K562 (cell line): ENCODE data around the gene PAPSS2. TPM values are rescaled to one million over a fixed set of nuclear protein-coding genes. Genes with fewer than 3 reads are reported as not detected.

ENCODE experiments used
- ATAC-seq: fragments of 200-7000 bp; cut with Tn5 transposase; 3 replicates; pipeline ENCODE4 v1.9.1; 2020; ENCODE audit warnings: moderate library complexity
- BruUV-seq: library from RNA; stranded (reverse); fragments of 400-500 nt; replicated peaks from 2 replicates; lab custom pipeline; 2021; lab: Mats Ljungman, UMichigan
- CTCF ChIA-PET: fragments of 300-600 bp; formaldehyde crosslinking; extraction: SDS; loops from one replicate; lab custom pipeline; 2021; ENCODE audit warnings: low intra/inter-chr PET ratio; lab: Yijun Ruan, JAX
- POLR2A ChIA-PET: fragments of 300-600, 350-650 bp; sonication (Branson Sonifier 250); formaldehyde crosslinking; extraction: SDS; loops from one replicate; lab custom pipeline; 2021; ENCODE audit warnings: antibody characterized with exemption, inconsistent platforms; lab: Yijun Ruan, JAX
- DNase-seq, 4 experiments: peaks; one replicate each; pipeline versions ENCODE4 v3.0.0 to v3.0.0-alpha.2; 2011 to 2018; ENCODE audit warnings: low spot score in 3 of 4, mixed read lengths in 3 of 4; ENCODE audit errors: extremely low read depth in 1 of 4
- FAIRE-seq: peaks from 2 replicates; lab custom pipeline; 2011; peaks lifted over from hg19 to GRCh38; lab: Jason Lieb, UNC
- H2AFZ ChIP-seq: 2 replicates; pipeline ENCODE4 v1.6.0; 2011; ENCODE audit warnings: low read depth, low read length, control low read depth, inconsistent platforms
- H3K27ac ChIP-seq: fragments of 200-600 bp; 3 replicates; pipeline ENCODE4 v1.8.0; 2011; ENCODE audit warnings: low read depth, mild to moderate bottlenecking, control low read depth, inconsistent platforms, low read length, moderate library complexity, mixed read lengths; ENCODE audit errors: extremely low read depth
- H3K27me3 ChIP-seq, 2 experiments: fragments of 300-600 bp in 1 of 2; 2 replicates in 1 of 2; 3 replicates in 1 of 2; pipeline versions ENCODE4 v1.6.0 to v1.8.0; 2011; ENCODE audit warnings: inconsistent platforms in 2 of 2, low read length in 2 of 2, mild to moderate bottlenecking in 1 of 2, mixed read lengths in 1 of 2, moderate library complexity in 1 of 2; ENCODE audit not compliant: control insufficient read depth in 2 of 2, insufficient read depth in 2 of 2
- H3K36me3 ChIP-seq: fragments of 300-600 bp; 3 replicates; pipeline ENCODE4 v1.8.0; 2011; ENCODE audit warnings: mild to moderate bottlenecking, low read length, inconsistent platforms; ENCODE audit not compliant: control insufficient read depth, insufficient read depth
- H3K4me1 ChIP-seq, 2 experiments: fragments of 200-600 bp in 1 of 2; replicated peaks in 1 of 2; 2 replicates in 1 of 2; 3 replicates in 1 of 2; pipeline versions ENCODE4 v1.5.1 to v1.8.0; 2011; ENCODE audit warnings: inconsistent platforms in 2 of 2, low read length in 2 of 2, mild to moderate bottlenecking in 1 of 2, mixed read lengths in 1 of 2, moderate library complexity in 1 of 2; ENCODE audit not compliant: control insufficient read depth in 2 of 2, insufficient read depth in 2 of 2
- H3K4me2 ChIP-seq: 2 replicates; pipeline ENCODE4 v1.6.1; 2011; ENCODE audit warnings: low read length, control low read depth, inconsistent platforms, mixed read lengths; ENCODE audit not compliant: insufficient read depth
- H3K4me3 ChIP-seq: fragments of 200-600 bp; sonication (generic), shearing (Covaris generic); 2 replicates; pipeline ENCODE4 v1.5.1; 2016; ENCODE audit warnings: control low read depth, inconsistent platforms
- H3K79me2 ChIP-seq: fragments of 200-600 bp; 3 replicates; pipeline ENCODE4 v1.8.0; 2011; ENCODE audit warnings: low read length, inconsistent platforms; ENCODE audit not compliant: control insufficient read depth, insufficient read depth
- H3K9ac ChIP-seq, 2 experiments: 2 replicates each; pipeline versions ENCODE4 v1.6.0 to v1.6.1; 2011; ENCODE audit warnings: low read depth in 2 of 2, low read length in 2 of 2, control low read depth in 1 of 2, inconsistent platforms in 1 of 2, mild to moderate bottlenecking in 1 of 2, mixed read lengths in 1 of 2; ENCODE audit not compliant: insufficient read depth in 1 of 2
- H3K9me1 ChIP-seq: one replicate; pipeline ENCODE4 v1.6.0; 2011; ENCODE audit warnings: inconsistent platforms, mild to moderate bottlenecking, low read length, moderate library complexity; ENCODE audit not compliant: control insufficient read depth, insufficient read depth
- H3K9me3 ChIP-seq: replicated peaks from 2 replicates; pipeline ENCODE4 v1.5.1; 2011; ENCODE audit warnings: low read depth, low read length, inconsistent platforms; ENCODE audit not compliant: control insufficient read depth, insufficient read depth
- H4K20me1 ChIP-seq: replicated peaks from 2 replicates; pipeline ENCODE4 v1.6.1; 2011; ENCODE audit warnings: low read length, inconsistent platforms, mixed read lengths; ENCODE audit not compliant: control insufficient read depth, insufficient read depth
- ARID3A ChIP-seq: IDR thresholded peaks from 2 replicates; pipeline ENCODE4 v1.6.1; 2012; ENCODE audit warnings: low read depth, low read length, improper control_type of control experiment, borderline replicate concordance
- RBBP5 ChIP-seq: fragments of 200-600 bp; sonication (generic); IDR thresholded peaks from 2 replicates; pipeline ENCODE4 v1.6.1; 2012; ENCODE audit warnings: borderline replicate concordance, mild to moderate bottlenecking, low read length, control low read depth, inconsistent platforms; ENCODE audit not compliant: insufficient read depth, poor library complexity, severe bottlenecking
- RCOR1 ChIP-seq, 2 experiments: IDR thresholded peaks; 2 replicates each; pipeline ENCODE4 v1.6.1; 2012; ENCODE audit warnings: low read depth in 2 of 2, low read length in 2 of 2, borderline replicate concordance in 1 of 2, improper control_type of control experiment in 1 of 2
- ZNF785 ChIP-seq: fragments of 250-450 bp; sonication (Bioruptor Pico); IDR thresholded peaks from 2 replicates; pipeline ENCODE4 v1.4.0; 2020; ENCODE audit warnings: mild to moderate bottlenecking
- WGBS: fragments of 100-300 bp; shearing (Covaris generic); methylation state at CpG from one replicate; pipeline ENCODE4 v1.1.6; 2016; ENCODE audit warnings: low coverage, mixed read lengths; ENCODE audit not compliant: insufficient coverage; ENCODE audit errors: missing lambda C conversion rate; 5-methylcytosine and 5-hydroxymethylcytosine counted together
- in situ Hi-C: fragments of 300-500 bp; cut with MboI; formaldehyde crosslinking; loops from 4 replicates; pipeline ENCODE4 v1.15.0; 2018; ENCODE audit warnings: inconsistent platforms, mixed read lengths
- intact Hi-C: fragments of 100-400 bp; cut with micrococcal nuclease; formaldehyde crosslinking; loops from 2 replicates; pipeline ENCODE4 v1.14.2; 2022
- polyA plus RNA-seq, 8 experiments: library from polyadenylated mRNA; depleted of rRNA in 4 of 8; stranded (reverse) in 5 of 8; unstranded in 3 of 8; fragments of >200 nt; fragmentation: Nextera tagmentation in 2 of 8; fragmentation: Illumina TruSeq in 1 of 8; extraction: Ambion mirVana in 2 of 8; extraction: Trizol in 1 of 8; gene quantifications; 2 replicates each; pipeline versions ENCODE4 v1.2.1 to v1.2.3, GENCODE V29; 2011 to 2014; ENCODE audit warnings: inconsistent platforms in 1 of 8, missing spikeins in 1 of 8
- total RNA-seq, 7 experiments: library from RNA; depleted of rRNA in 6 of 7; stranded (reverse); fragments of >200 nt in 6 of 7; fragmentation: Illumina TruSeq in 2 of 7; extraction: Trizol in 2 of 7; gene quantifications; 2 replicates each; pipeline versions ENCODE4 v1.2.1 to v1.2.3, GENCODE V29; 2011 to 2021; ENCODE audit warnings: low replicate concordance in 1 of 7

The PAPSS2 gene
- total and polyA plus RNA-seq, 9 of the 15 experiments (the other 6 are each of a cell fraction or from before 2014, with no cell fraction given) = 0.01 to 0.29 TPM; not detected in 7

GRCh38 chr10:87612115-87612514 is 47.6 kb upstream of the PAPSS2 start:
- FAIRE-seq = no peak
- H3K4me3 ChIP-seq = no peak overlapping the region
- 0% methylated on average over 2 of the region's 2 CpGs for WGBS

More at GRCh38 chr10:87612115-87612514, 47.6 kb upstream of the PAPSS2 start:
- no peak for TF ChIP-seq ARID3A
- TF ChIP-seq ZNF785 = no peak
- no peak for TF ChIP-seq RBBP5
- TF ChIP-seq RCOR1 (IDR thresholded peaks at IDR 0.05; ENCODE audit: borderline replicate concordance in 1 of 2, low read depth in 2 of 2, low read length in 2 of 2) = no peak
- Histone ChIP-seq H3K79me2 (no peaks in the 10 kb centered on the region), H2AFZ (no peak overlapping the region), H3K9me3 (no peaks in the 10 kb centered on the region), H3K4me1 (no peaks in the 10 kb centered on the region), H3K9ac (no peak overlapping the region), H3K27ac (no peak overlapping the region), H3K36me3 (no peaks in the 10 kb centered on the region), H3K4me2 (no peak overlapping the region), H4K20me1 (no peaks in the 10 kb centered on the region), H3K27me3 (peaks cover 0 to 7% of the 10 kb centered on the region in 2 experiments; a peak in 2 of 5 replicates), H3K9me1 (no peaks in the 10 kb centered on the region)
- ATAC-seq = no peak
- DNase-seq = no peak
- ChIA-PET POLR2A (no interaction called here), CTCF (no interaction called here)
- in situ Hi-C loops (no loop called here), intact Hi-C loops (no loop called here)
- no TSS peak for BruUV-seq
